Brain microvascular endothelial cell (primary cell): Measurements from ENCODE around the gene MICAL1.

Source experiments
- DNase-seq: peaks from one replicate; pipeline ENCODE4 v3.0.0-alpha.2; 2020
- H3K27ac ChIP-seq: fragments of 250-450 bp; sonication (Bioruptor Pico); 2 replicates; pipeline ENCODE4 v1.5.1; 2020; ENCODE audit warnings: mild to moderate bottlenecking, moderate library complexity
- H3K27me3 ChIP-seq: fragments of 250-450 bp; sonication (Bioruptor Pico); replicated peaks from 2 replicates; pipeline ENCODE4 v1.5.1; 2020; ENCODE audit warnings: mild to moderate bottlenecking
- H3K36me3 ChIP-seq: fragments of 250-450 bp; sonication (Bioruptor Pico); replicated peaks from 2 replicates; pipeline ENCODE4 v1.5.1; 2020; ENCODE audit warnings: mild to moderate bottlenecking
- H3K4me3 ChIP-seq: 2 replicates; pipeline ENCODE4 v1.5.1; 2011; ENCODE audit warnings: low read depth, mild to moderate bottlenecking, control low read depth, low read length, moderate library complexity
- in situ Hi-C: cut with HindIII; loops from 2 replicates; pipeline ENCODE4 v1.10.0; 2017; ENCODE audit warnings: low sequenced_read_pairs, low pct_ligation_motif_present
- TF ChIP-seq, protein P1 (sequence below): IDR thresholded peaks from 2 replicates; pipeline ENCODE4 v1.5.1; 2011; ENCODE audit warnings: low read depth, mild to moderate bottlenecking, moderate library complexity, low read length, control low read depth, inconsistent platforms; ENCODE audit errors: missing control alignments

Gene MICAL1

GRCh38 chr6:109449795-109450673 lies 5.5 kb downstream of the MICAL1 start:
- peaks cover 57% of the 10 kb centered on the region for H3K36me3 ChIP-seq
- in situ Hi-C loops = no loop called here
- H3K27ac ChIP-seq = no peak overlapping the region
- no peak overlapping the region for H3K4me3 ChIP-seq
- no peak for DNase-seq
- no peaks in the 10 kb centered on the region for H3K27me3 ChIP-seq
- TF ChIP-seq, protein P1, sequence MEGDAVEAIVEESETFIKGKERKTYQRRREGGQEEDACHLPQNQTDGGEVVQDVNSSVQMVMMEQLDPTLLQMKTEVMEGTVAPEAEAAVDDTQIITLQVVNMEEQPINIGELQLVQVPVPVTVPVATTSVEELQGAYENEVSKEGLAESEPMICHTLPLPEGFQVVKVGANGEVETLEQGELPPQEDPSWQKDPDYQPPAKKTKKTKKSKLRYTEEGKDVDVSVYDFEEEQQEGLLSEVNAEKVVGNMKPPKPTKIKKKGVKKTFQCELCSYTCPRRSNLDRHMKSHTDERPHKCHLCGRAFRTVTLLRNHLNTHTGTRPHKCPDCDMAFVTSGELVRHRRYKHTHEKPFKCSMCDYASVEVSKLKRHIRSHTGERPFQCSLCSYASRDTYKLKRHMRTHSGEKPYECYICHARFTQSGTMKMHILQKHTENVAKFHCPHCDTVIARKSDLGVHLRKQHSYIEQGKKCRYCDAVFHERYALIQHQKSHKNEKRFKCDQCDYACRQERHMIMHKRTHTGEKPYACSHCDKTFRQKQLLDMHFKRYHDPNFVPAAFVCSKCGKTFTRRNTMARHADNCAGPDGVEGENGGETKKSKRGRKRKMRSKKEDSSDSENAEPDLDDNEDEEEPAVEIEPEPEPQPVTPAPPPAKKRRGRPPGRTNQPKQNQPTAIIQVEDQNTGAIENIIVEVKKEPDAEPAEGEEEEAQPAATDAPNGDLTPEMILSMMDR = no peak

DNA sequence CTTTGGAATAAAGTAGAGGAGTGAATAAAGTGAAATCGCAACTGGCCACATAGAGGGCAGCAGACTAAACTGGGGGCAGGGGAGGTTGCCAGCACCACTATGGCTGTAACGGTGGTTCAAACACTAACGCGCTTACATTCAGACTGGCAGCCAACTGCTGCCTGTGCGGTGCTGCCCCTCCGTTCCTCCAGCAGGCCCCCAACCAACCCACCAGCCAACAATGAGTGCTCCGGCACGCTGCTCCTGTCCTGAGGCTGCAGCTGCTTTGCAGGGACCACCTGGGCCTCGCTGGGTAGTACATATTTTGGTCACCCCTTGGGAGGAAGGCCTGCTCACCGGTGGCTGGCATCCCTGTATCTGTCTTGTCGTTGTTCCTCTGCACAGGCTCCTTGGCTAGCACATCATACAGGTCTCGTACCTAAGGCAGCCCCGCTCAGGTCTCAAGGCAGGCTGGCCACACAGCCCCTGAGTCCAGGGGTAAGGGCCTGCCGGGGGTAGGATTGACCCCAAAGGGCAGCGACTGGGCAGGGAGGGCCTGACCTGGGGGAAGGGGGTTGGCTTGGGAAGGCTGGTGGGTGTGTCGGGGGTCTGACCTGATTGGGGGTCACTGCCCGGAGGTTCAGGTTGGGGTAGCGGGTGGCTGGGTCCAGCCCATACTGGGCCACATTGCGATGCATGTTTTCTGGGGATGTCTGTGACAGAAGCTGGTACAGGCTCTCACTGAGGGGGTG lies 6.3 kb downstream of the MICAL1 start:
- TF ChIP-seq, protein P1 = no peak
- no peak overlapping the region for H3K4me3 ChIP-seq
- H3K27me3 ChIP-seq = no peaks in the 10 kb centered on the region
- H3K36me3 ChIP-seq = peaks cover 64% of the 10 kb centered on the region
- no peak overlapping the region for H3K27ac ChIP-seq
- in situ Hi-C loops = no loop called here
- DNase-seq = no peak

GRCh38 chr6:109448615-109449014 lies 7.0 kb downstream of the MICAL1 start:
- Histone ChIP-seq H3K27me3 (no peaks in the 10 kb centered on the region), H3K4me3 (no peak overlapping the region), H3K36me3 (peaks cover 64% of the 10 kb centered on the region), H3K27ac (no peak overlapping the region)
- TF ChIP-seq, protein P1 = no peak
- in situ Hi-C loops = no loop called here
- no peak for DNase-seq

DNA sequence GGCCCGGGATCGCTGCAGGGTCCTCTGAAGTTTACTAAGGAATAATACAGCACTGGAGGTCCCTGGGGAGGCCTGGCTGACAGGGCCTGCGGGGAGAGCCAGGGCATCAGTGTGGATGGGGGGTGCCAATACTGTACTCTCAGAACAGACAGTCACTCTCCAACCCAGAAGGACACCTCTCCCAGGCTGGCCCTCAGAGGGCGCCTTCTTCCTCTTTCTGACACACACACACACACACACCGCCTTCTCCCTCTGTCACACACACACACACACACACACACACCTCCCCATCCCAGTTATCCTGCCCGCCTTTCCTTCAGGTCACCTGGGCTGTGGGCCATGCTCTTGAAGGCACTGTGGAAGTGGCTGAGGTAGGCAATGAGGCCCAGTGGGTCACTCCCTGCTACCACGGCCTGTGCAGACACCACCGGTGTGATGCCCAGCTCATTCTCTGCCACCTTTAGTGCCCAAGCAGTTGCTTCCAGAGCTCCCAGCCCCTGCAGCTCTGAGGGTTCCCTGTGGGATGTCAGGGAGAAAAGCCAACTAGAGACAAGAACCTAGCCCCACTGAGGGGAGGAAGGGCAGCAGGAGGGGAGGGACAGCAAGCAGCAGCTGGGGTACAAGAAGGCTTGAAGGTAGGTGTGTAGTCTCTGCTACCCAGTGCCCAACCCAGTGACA lies 7.6 kb downstream of the MICAL1 start:
- in situ Hi-C loops = no loop called here
- Histone ChIP-seq H3K4me3 (no peak overlapping the region), H3K27ac (no peak overlapping the region), H3K36me3 (peaks cover 61% of the 10 kb centered on the region), H3K27me3 (no peaks in the 10 kb centered on the region)
- no peak for DNase-seq
- TF ChIP-seq, protein P1 = no peak

GRCh38 chr6:109447087-109447486 lies 8.5 kb downstream of the MICAL1 start:
- TF ChIP-seq, protein P1 = no peak
- no peaks in the 10 kb centered on the region for H3K27me3 ChIP-seq
- H3K27ac ChIP-seq = no peak overlapping the region
- DNase-seq = no peak
- in situ Hi-C loops = no loop called here
- H3K4me3 ChIP-seq = no peak overlapping the region
- peaks cover 61% of the 10 kb centered on the region for H3K36me3 ChIP-seq
